ENCODE measurements around the gene KDM4C.

Gene KDM4C

DNA sequence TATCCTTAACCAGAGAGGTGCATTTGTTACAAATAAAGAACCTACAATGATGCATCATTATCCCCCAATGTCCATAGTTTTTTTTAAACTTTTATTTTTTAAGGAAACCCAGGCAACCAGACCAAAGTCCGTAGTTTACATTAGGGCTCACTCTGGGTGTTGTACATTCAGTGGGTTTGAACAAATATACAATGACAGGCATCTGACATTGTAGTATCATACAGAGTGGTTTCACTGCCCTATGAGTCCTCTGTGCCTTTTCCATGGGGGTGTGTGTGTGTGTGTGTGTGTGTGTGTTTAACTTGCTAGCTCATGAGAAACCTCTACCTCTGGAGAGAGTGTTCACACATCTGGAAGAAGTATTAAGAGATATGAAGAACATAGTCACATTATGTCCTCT lies 141.5 kb downstream of the KDM4C start:
- no peak overlapping the region for H2AFZ ChIP-seq (ENCODE audit: low read length)
- H3F3A ChIP-seq (ENCODE audit: insufficient read depth, low read length) = no peaks in the 10 kb centered on the region
- TF ChIP-seq, protein P1, sequence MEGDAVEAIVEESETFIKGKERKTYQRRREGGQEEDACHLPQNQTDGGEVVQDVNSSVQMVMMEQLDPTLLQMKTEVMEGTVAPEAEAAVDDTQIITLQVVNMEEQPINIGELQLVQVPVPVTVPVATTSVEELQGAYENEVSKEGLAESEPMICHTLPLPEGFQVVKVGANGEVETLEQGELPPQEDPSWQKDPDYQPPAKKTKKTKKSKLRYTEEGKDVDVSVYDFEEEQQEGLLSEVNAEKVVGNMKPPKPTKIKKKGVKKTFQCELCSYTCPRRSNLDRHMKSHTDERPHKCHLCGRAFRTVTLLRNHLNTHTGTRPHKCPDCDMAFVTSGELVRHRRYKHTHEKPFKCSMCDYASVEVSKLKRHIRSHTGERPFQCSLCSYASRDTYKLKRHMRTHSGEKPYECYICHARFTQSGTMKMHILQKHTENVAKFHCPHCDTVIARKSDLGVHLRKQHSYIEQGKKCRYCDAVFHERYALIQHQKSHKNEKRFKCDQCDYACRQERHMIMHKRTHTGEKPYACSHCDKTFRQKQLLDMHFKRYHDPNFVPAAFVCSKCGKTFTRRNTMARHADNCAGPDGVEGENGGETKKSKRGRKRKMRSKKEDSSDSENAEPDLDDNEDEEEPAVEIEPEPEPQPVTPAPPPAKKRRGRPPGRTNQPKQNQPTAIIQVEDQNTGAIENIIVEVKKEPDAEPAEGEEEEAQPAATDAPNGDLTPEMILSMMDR (IDR thresholded peaks at IDR 0.05; ENCODE audit: low read length) = no peak
- TF ChIP-seq EZH2 (IDR thresholded peaks at IDR 0.05; ENCODE audit: borderline replicate concordance, low read length) = no peak
- no peak overlapping the region for H3K9ac ChIP-seq (ENCODE audit: low read length)
- H3K4me3 ChIP-seq (ENCODE audit: low read depth, low read length, poor library complexity, severe bottlenecking) = no peak overlapping the region
- H4K20me1 ChIP-seq (ENCODE audit: insufficient read depth, low read length) = no peaks in the 10 kb centered on the region
- H3K36me3 ChIP-seq (ENCODE audit: insufficient read depth, low read length) = peaks cover 6% of the 10 kb centered on the region; the same call in 1 of the 2 replicates
- no peaks in the 10 kb centered on the region for H3K27me3 ChIP-seq (ENCODE audit: insufficient read depth, low read length)
- H3K9me2 ChIP-seq (ENCODE audit: low read depth, low read length) = no peaks in the 10 kb centered on the region
- no peak overlapping the region for H3K4me2 ChIP-seq (ENCODE audit: low read length)
- no peak overlapping the region for H3K27ac ChIP-seq (ENCODE audit: low read depth, low read length, poor library complexity, severe bottlenecking)
- H3K4me1 ChIP-seq (ENCODE audit: insufficient read depth, low read length, severe bottlenecking) = no peaks in the 10 kb centered on the region
- no peaks in the 10 kb centered on the region for H3K9me3 ChIP-seq (ENCODE audit: low read length)
- no peaks in the 10 kb centered on the region for H3K79me2 ChIP-seq (ENCODE audit: insufficient read depth, low read length)

DNA sequence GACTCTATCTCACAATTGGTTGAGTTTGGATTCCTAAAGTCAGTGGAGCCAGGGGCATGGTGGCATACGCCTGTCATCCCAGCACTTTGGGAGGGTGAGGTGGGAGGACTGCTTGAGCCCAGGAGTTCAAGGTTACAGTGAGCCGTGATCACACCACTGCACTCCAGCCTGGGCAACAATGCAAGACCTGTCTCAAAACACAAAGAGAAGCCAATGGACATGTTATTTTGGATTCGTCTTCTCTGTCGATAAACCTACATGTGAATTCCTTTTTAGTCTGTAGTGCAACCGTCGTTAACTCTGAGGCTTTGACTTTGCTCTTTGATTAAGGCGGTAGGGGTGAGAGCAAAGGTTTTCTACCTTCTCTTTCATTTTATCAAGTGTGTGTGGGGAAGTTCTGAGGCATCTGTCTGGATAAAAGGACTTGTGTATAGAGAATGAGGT lies 142.7 kb downstream of the KDM4C start:
- TF ChIP-seq EZH2 (IDR thresholded peaks at IDR 0.05; ENCODE audit: borderline replicate concordance, low read length) = no peak
- Histone ChIP-seq H3K4me3 (ENCODE audit: low read depth, low read length, poor library complexity, severe bottlenecking) (no peak overlapping the region), H3K27me3 (ENCODE audit: insufficient read depth, low read length) (no peaks in the 10 kb centered on the region), H3K4me2 (ENCODE audit: low read length) (no peak overlapping the region), H3K79me2 (ENCODE audit: insufficient read depth, low read length) (no peaks in the 10 kb centered on the region), H3K36me3 (ENCODE audit: insufficient read depth, low read length) (no peaks in the 10 kb centered on the region), H3K27ac (ENCODE audit: low read depth, low read length, poor library complexity, severe bottlenecking) (no peak overlapping the region), H2AFZ (ENCODE audit: low read length) (no peak overlapping the region), H3K9me2 (ENCODE audit: low read depth, low read length) (no peaks in the 10 kb centered on the region), H3K9ac (ENCODE audit: low read length) (no peak overlapping the region), H4K20me1 (ENCODE audit: insufficient read depth, low read length) (no peaks in the 10 kb centered on the region), H3K9me3 (ENCODE audit: low read length) (no peaks in the 10 kb centered on the region), H3K4me1 (ENCODE audit: insufficient read depth, low read length, severe bottlenecking) (no peaks in the 10 kb centered on the region), H3F3A (ENCODE audit: insufficient read depth, low read length) (no peaks in the 10 kb centered on the region)

DNA sequence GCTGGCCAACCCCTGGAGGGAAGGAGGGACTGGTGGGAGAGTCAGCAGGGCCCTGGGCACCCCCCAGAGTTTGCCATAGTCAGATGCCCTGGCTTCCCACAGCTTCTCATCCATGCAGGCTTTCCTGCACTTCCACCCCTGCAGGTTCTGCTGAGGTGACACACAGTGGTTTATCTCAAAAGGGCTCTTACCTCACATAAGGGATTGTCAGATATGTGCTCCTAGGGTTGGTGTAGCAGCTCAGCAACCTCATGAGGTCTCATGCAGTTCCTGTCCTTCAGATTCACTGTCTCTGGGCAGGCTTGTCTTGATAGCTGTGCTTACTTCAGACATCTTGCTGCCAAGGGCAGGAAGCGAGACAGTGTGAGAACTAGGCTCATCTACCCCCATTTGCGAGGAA lies 143.4 kb downstream of the KDM4C start:
- H3K36me3 ChIP-seq (ENCODE audit: insufficient read depth, low read length) = no peaks in the 10 kb centered on the region
- H3K9me3 ChIP-seq (ENCODE audit: low read length) = no peaks in the 10 kb centered on the region
- no peak overlapping the region for H3K4me3 ChIP-seq (ENCODE audit: low read depth, low read length, poor library complexity, severe bottlenecking)
- H3K4me2 ChIP-seq (ENCODE audit: low read length) = no peak overlapping the region
- no peaks in the 10 kb centered on the region for H3K4me1 ChIP-seq (ENCODE audit: insufficient read depth, low read length, severe bottlenecking)
- no peak overlapping the region for H3K27ac ChIP-seq (ENCODE audit: low read depth, low read length, poor library complexity, severe bottlenecking)
- H3K9me2 ChIP-seq (ENCODE audit: low read depth, low read length) = no peaks in the 10 kb centered on the region
- no peak overlapping the region for H2AFZ ChIP-seq (ENCODE audit: low read length)
- no peaks in the 10 kb centered on the region for H3K27me3 ChIP-seq (ENCODE audit: insufficient read depth, low read length)
- TF ChIP-seq, protein P1 (IDR thresholded peaks at IDR 0.05; ENCODE audit: low read length) = no peak
- no peaks in the 10 kb centered on the region for H3K79me2 ChIP-seq (ENCODE audit: insufficient read depth, low read length)
- H4K20me1 ChIP-seq (ENCODE audit: insufficient read depth, low read length) = no peaks in the 10 kb centered on the region
- H3K9ac ChIP-seq (ENCODE audit: low read length) = no peak overlapping the region
- H3F3A ChIP-seq (ENCODE audit: insufficient read depth, low read length) = no peaks in the 10 kb centered on the region

- Histone ChIP-seq H3K9me2 (ENCODE audit: low read depth, low read length) (no peaks in the 10 kb centered on the region), H3K9ac (ENCODE audit: low read length) (no peak overlapping the region), H3K9me3 (ENCODE audit: low read length) (no peaks in the 10 kb centered on the region), H2AFZ (ENCODE audit: low read length) (no peak overlapping the region), H4K20me1 (ENCODE audit: insufficient read depth, low read length) (no peaks in the 10 kb centered on the region), H3K4me2 (ENCODE audit: low read length) (no peak overlapping the region), H3K4me3 (ENCODE audit: low read depth, low read length, poor library complexity, severe bottlenecking) (no peak overlapping the region), H3K4me1 (ENCODE audit: insufficient read depth, low read length, severe bottlenecking) (no peaks in the 10 kb centered on the region), H3F3A (ENCODE audit: insufficient read depth, low read length) (no peaks in the 10 kb centered on the region), H3K79me2 (ENCODE audit: insufficient read depth, low read length) (no peaks in the 10 kb centered on the region), H3K27me3 (ENCODE audit: insufficient read depth, low read length) (no peaks in the 10 kb centered on the region), H3K27ac (ENCODE audit: low read depth, low read length, poor library complexity, severe bottlenecking) (no peak overlapping the region), H3K36me3 (ENCODE audit: insufficient read depth, low read length) (no peaks in the 10 kb centered on the region)
- no peak for TF ChIP-seq EZH2 (IDR thresholded peaks at IDR 0.05; ENCODE audit: borderline replicate concordance, low read length)
- TF ChIP-seq, protein P1 (IDR thresholded peaks at IDR 0.05; ENCODE audit: low read length) = no peak
These were observed 144.7 kb downstream of the KDM4C start for GRCh38 chr9:6902423-6902822.
